Body of pancreas (tissue), 4 donors: Measurements from ENCODE around the gene IQSEC1.

Experiments used
- POLR2A ChIP-seq, 3 donors: fragments of 450-650 bp; IDR thresholded peaks; one replicate each; pipeline ENCODE4 v1.6.1; 2016; ENCODE audit warnings: antibody characterized with exemption in 3 of 3, mild to moderate bottlenecking in 2 of 3
- TF ChIP-seq, protein P1 (sequence below), 7 experiments: fragments of 450-650 bp in 4 of 7; fragments of 200-600 bp in 3 of 7; sonication (generic) in 3 of 7; IDR thresholded peaks; one replicate each; pipeline ENCODE4 v1.5.1; 2016 to 2019; ENCODE audit warnings: antibody characterized with exemption in 7 of 7

- TF ChIP-seq, protein P1, sequence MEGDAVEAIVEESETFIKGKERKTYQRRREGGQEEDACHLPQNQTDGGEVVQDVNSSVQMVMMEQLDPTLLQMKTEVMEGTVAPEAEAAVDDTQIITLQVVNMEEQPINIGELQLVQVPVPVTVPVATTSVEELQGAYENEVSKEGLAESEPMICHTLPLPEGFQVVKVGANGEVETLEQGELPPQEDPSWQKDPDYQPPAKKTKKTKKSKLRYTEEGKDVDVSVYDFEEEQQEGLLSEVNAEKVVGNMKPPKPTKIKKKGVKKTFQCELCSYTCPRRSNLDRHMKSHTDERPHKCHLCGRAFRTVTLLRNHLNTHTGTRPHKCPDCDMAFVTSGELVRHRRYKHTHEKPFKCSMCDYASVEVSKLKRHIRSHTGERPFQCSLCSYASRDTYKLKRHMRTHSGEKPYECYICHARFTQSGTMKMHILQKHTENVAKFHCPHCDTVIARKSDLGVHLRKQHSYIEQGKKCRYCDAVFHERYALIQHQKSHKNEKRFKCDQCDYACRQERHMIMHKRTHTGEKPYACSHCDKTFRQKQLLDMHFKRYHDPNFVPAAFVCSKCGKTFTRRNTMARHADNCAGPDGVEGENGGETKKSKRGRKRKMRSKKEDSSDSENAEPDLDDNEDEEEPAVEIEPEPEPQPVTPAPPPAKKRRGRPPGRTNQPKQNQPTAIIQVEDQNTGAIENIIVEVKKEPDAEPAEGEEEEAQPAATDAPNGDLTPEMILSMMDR (IDR thresholded peaks at IDR 0.05): no peak
- TF ChIP-seq POLR2A (IDR thresholded peaks at IDR 0.05): no peak
Observed at GRCh38 chr3:12986521-12986920, 86.7 kb downstream of the IQSEC1 start.
